OCI-LY1 (cell line): ENCODE results near the gene PTP4A2.

ENCODE experiments used
- CTCF ChIP-seq: fragments of 200-600 bp; sonication (generic), shearing (Covaris generic); IDR thresholded peaks from 2 replicates; pipeline ENCODE4 v1.5.1; 2017; ENCODE audit warnings: mild to moderate bottlenecking, antibody characterized with exemption, low read length, moderate library complexity, mixed read lengths
- EZH2 ChIP-seq: fragments of 200-600 bp; sonication (generic), shearing (Covaris generic); IDR thresholded peaks from 2 replicates; pipeline ENCODE4 v1.8.0; 2017; ENCODE audit warnings: borderline replicate concordance, mixed run types, mild to moderate bottlenecking, antibody characterized with exemption, low read length, moderate library complexity, mixed read lengths

- no peak for TF ChIP-seq CTCF
- no peak for TF ChIP-seq EZH2
These were observed 68.0 kb downstream of the PTP4A2 start for GRCh38 chr1:31870086-31870736.
